ENCODE results near the gene SYNPO.

The SYNPO gene

DNA sequence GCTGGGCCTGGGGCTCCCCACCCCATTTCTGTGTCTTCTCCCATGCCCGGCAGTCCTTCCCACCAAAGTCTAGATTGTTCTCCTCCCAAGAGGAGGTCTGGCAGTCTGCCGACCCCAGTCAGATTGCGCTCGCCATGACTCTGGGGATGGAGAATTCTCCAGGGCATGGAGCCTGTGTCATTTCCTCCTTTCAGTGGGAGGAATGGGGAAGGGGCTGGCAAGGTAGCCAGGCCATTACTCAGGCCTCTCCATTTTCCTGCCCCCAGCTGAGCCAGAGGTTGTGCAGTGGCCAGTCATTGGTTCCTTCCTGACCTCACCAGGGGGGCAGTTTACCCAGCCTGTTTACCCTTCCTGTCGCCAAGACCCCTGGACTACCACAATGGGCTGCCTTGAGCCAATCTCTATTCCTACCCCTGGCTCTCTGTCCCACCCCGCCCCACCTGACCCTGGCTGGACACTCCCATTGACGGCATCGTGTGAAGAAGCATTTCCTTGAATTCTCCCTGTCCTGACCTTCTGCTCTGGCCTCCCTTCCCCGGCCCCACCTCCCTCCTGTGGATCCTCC lies 628 bp downstream of the SYNPO start:
- DNase-seq (ENCODE audit: low read depth), result no peak

DNA sequence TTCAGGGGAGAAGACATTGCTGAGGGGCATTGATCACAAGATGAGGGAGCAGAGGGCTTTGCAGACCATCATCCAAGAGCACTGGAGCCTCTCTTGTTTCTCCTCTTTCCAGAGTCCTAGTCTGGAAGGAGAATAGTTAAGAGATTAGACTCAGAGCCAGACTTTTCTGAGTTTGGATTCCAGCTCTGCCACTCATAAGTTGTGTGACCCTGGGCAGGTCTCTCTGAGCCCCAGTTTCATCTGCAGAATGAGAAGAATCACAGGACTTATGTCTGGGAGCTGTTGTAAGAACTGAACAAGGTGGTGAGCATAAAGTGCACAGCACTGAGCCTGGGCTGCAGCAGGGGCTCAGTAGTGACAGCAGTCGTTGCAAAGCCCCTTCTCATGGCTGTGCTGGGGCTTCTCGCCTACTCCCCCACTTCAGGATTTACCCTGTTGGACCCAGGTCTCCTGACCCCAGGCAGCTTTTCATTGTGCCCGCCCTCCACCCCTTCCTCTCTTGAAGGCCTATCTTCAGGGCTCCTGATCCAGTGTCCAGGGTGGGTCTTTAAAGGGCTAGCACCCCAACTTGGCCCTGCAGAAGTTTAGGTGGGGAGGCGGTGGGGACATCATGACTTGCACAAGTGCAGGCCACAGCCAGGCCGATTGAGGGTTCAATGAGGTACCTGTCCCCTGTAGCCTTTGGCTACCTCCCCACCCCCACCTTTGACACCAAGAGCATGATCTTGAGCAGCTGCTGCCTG lies 1.5 kb downstream of the SYNPO start:
- no peak for DNase-seq (ENCODE audit: low read depth)

DNA sequence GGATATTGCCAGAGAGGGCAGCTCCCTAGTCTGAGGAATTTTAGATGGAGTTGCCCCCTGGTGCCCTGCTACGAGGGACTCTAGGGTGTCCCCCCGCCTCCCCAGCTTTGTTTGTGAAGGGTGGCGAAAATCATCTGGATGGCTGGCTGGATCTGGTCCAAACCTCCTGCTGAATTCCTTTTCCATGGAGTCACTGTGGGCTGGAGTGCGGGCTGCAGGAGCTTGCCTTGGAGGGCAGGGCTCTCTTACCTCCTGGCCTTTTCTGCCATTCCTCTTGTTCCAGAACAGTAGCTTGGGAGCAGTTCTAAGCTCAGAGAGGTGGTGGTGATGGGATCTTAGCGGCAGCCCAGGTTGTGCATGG lies 2.1 kb downstream of the SYNPO start:
- DNase-seq (ENCODE audit: low read depth), result no peak

DNA sequence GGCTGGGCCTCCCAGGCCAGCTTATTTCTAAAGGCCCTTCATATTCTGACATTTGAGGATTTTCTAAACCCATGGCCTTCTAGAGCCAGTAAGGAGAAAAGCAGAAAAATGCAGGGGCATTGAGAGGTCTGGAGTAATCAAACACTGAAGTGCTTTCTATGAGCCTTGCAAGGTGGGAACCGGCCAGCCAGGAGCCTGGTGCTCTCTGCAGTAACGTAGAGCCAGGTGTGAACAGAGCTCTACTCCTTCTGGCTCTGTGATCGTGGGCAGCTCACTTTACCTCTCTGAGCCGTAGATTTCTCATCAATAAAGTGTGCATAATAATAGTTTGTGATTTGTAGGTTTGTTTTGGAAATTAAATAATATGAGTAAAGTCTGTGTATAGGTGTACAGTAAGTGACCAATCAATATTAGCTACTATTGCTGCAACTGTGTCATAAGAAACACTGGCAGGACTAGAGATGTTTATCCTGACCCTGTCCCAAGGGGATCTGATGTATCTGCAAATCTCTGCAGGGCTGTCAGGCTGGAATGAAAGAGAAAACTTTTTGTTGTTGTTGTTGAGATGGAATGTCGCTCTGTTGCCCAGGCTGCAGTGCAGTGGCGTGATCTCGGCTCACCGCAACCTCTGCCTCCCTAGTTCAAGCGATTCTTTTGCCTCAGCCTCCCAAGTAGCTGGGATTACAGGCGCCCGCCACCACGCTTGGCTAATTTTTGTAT lies 2.7 kb downstream of the SYNPO start:
- DNase-seq (ENCODE audit: low read depth), result no peak

DNA sequence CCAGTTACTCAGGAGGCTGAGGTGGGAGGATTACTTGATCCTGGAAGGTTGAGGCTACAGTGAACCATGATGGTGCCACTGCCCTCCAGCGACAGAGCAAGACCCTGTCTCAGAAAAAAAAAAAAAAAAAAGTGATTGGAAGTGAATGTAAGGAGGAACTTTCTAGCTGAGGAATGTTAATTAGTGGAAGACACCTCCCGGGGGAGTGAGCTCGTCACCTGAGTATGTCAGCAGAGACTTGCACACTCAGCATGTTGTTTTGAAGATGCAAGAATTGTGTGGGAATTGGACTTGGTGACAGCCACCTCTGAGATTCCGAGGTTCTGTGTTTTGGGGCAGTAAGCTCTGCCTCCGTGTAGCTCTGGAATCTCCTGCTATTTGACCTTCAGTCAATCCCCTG lies 3.6 kb downstream of the SYNPO start:
- no peak for DNase-seq (ENCODE audit: low read depth)

DNA sequence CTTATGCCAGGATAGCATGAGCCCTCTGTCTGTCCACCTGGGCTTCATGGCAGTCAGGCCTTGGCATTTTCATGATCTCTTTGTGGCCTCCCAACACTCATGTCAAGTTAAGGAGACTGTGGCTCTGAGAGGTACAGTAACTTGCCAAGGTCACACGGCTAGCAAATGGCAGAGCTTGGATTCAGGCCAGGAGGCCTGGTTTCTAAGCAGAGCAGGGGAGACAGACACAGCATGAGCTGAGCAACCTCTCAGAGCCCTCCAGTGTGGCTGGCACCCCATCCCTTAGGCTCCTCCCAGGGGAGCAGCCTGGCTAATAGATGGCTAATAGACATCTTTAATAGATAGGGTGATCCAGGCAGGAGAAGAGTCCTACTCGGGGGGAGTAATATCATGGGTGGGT lies 4.1 kb downstream of the SYNPO start:
- no peak for DNase-seq (ENCODE audit: low read depth)

DNA sequence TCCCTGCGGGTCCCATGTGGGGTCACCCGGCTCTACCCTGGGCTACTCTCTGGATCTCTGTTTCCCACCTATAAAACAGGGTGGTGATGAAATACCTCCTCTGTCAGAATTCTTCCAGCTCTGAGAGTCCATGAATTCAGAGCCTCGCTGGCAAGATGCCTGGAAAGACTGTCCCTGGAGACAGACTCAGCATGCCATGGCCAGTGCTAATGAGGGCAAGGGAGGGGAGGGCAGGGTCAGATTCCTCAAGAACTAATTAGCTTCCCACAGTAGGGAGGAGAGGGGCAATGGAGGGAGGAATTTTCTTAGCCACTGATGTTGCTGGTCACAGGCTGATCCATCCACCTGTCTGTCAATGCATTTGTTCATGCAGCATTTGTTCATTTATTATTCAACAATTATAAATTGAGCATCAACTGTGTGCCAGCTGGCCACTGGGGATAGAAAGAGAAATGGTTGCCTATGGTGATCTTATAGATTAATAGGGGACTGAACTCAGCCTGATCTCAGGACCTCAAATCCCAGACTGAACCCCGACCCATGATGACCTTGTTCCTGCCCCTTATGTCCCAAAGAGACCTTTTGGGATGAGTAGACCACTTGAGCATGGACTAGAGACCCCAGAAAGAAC lies 4.7 kb downstream of the SYNPO start:
- DNase-seq (ENCODE audit: low read depth), result no peak

DNA sequence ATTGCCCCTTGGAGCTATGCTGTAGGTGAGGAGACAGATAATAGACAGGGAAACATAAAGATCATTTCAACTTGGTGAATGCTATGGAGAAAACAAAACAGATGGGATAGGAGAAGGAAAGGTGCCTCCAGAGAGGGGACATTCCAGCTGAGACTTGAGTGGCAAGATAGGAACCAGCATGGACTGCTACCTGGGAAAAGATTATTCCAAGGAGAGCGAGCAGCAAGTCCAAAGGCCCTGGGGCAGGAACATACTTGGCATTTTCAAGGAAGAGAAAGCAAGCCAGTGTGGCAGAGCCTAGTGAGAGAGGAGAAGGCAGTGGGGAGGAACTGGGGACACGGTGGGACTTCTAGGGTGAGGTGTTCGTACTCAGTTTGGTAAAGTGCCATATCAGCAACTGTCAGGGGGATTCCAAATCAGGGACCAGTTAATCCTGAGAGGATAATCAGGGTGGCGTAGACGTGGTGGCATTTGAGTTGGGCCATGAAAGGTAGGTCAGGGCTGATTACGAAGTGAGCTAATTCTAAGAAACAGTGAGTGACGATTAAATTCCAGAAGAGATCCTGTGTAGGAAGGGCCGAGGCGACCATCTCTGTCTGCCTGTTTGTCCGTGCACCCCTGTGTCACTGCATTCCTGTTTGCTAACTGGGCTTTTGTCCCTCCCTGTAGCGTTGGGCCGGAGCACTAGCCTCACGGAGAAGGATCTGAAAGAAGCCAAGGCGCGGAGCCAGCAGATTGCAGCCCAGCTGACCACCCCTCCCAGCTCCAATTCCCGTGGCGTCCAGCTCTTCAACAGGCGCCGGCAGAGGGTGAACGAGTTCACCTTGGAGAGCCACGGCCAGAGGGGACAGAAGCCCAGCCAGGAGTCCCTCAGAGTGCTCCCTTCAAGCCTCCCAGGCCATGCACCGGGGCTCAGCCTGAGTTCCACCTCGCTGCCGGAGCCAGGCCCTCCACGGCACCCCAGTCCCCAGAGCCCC lies 7.1 kb downstream of the SYNPO start:
- DNase-seq (ENCODE audit: low read depth), result no peak

DNA sequence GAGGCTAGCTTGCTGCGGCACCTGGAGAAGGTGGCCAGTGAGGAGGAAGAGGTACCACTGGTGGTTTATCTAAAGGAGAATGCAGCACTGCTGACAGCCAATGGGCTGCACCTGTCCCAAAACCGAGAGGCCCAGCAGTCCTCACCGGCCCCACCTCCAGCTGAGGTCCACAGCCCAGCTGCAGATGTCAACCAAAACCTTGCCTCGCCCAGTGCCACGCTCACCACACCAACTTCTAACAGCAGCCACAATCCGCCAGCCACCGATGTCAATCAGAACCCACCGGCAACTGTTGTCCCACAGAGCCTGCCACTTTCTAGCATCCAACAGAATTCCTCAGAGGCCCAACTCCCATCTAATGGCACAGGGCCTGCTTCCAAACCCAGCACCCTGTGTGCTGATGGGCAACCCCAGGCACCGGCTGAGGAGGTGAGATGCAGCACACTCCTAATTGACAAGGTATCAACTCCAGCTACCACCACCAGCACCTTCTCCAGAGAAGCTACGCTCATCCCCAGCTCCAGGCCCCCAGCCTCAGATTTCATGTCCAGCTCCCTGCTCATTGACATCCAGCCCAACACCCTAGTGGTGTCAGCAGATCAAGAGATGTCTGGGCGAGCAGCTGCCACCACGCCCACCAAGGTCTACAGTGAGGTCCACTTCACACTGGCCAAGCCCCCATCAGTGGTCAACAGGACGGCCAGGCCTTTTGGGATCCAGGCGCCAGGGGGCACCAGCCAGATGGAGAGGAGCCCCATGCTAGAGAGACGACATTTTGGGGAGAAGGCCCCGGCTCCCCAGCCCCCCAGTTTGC lies 8.0 kb downstream of the SYNPO start:
- no peak for DNase-seq (ENCODE audit: low read depth)

DNA sequence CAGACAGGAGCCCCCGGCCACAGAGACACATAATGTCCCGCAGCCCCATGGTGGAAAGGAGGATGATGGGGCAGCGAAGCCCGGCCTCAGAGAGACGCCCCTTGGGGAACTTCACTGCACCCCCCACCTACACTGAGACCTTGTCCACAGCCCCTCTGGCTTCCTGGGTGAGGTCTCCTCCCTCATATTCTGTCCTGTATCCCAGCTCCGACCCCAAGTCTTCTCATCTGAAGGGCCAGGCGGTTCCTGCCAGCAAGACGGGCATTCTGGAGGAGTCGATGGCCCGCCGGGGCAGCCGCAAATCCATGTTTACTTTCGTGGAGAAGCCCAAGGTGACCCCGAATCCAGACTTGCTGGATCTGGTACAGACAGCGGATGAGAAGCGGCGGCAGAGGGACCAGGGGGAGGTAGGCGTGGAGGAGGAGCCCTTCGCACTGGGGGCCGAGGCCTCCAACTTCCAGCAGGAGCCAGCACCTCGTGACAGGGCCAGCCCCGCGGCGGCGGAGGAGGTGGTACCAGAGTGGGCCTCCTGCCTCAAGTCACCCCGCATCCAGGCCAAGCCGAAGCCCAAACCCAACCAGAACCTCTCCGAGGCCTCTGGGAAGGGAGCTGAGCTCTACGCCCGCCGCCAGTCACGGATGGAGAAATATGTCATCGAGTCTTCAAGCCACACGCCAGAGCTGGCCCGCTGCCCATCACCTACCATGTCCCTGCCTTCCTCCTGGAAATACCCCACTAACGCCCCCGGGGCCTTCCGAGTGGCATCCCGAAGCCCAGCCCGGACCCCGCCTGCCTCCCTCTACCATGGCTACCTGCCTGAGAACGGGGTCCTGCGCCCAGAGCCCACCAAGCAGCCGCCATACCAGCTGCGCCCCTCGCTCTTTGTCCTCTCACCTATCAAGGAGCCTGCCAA lies 8.9 kb downstream of the SYNPO start:
- no peak for DNase-seq (ENCODE audit: low read depth)

DNA sequence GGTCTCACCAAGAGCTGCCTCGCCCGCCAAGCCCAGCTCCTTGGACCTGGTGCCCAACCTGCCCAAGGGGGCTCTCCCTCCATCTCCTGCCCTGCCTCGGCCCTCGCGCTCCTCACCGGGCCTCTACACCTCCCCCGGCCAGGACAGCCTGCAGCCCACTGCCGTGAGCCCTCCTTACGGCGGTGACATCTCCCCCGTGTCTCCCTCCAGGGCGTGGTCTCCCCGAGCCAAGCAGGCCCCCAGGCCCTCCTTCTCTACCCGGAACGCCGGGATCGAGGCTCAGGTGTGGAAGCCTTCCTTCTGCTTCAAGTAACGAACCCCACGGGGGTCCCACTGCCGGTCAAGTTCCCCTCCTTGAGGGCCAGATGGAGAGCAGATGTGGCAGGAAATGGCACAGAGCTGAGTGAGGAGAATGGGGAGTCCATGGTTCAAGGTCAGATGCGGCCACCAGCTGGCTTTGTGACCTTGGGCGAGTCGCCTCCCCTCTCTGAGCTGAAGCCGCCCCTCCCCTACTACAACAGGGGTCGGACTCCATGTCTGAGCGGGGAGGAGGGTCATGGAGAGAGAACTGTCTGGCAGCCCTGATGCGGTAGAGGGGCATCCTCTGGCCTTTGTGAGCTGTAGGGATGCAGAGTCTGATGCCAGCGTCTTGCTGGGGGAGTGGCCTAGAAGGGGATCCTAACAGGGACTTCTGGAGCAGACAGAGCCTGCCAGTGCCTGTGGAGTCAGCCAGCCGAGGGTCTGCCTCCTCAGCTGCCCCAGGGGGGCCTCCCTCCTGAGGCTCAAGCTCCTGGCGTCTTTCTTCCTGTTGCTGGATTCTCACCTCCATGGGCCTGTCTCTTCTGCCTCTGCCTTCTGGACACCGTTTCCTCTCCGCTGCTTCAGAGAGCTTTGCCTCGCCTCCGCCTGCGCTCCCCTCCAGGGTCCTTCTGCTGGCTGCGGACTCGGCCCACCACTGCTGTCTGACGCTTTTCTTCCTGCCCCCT lies 9.9 kb downstream of the SYNPO start:
- DNase-seq (ENCODE audit: low read depth), result no peak

DNA sequence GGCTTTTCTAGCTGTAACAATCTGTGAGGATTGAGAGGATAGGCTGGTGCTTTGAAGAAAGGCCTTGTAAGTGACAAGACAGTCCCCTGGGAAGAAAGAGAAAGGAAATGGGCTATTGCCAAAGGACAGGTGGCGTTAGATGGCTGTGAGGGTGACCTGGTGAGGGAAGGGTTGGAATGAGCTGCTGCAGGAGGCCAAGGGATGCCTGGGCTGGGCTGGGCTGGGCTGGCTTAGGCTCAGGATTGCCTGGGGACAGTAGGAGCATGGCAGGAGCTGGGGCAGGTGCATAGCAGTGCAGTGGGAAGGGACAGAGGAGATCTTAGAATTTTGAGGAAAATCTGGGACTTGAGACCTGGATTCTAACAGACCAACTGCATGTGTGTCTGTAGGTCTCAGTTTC lies 10.9 kb downstream of the SYNPO start:
- DNase-seq (ENCODE audit: low read depth), result no peak

DNA sequence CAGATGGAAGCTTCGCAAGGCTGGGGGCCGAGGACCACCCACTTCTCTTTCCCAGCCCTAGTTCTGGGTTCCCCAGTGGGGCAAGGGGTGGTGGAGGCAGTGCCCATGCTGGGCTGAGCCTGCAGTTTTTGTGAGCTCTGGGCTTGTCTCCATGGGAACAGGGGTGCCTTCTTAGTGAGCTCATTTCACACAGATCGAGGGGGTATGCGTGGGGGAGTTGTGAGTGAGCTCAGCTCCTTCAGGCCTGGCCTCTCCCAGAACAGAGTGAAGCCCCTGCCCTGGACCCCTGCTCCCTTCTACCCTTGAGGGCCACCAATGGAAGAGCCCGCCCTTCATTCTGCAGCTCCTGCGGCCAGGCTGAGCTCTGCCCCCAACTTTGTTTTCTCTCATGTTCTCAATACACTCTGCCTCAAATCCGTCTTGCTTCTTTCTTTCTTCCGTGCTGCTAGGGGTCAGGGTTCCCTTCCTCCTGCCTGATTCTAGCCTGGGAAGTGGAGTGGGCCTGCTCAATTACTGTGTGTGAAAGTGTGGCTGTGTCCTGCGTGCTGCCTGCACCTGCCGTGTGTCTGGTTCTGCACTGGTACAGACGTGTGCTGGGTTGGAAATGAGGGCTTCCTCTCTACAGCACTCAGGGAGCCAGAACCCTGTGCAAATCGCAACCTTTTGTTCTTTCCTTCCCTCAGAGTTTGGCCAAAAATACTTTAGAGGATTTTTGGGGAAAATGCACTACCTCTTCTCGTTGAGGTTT lies 11.6 kb downstream of the SYNPO start:
- DNase-seq (ENCODE audit: low read depth), result no peak

DNA sequence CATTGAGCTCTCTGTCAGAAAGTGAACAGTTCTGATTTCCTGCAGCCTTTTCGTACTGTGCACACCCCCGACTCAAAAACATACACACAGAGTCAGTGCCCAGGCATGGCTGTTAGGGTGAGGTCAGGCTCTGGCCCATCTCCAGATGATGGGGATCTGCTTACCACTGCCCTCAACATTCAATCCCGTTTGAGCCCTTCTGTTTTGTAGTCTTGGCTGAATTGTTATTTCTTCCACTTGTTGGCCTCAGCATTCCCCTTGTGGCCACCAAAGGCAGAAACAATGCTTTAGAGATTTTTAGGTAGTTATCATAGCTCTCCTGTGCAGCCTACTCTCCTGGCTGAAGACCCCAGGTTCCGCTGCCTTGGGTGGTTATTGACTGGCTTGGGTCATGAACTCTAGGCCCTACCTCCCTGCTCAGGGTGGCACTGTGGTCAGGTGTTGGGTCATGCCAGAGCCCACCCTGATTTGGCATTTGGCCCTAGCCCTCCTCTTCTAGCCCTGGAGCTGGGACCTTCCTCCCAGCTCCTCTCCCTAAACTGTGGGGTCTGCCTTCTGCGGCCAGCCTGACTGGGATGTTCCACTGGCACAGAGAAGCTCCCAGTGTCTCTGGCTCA lies 12.8 kb downstream of the SYNPO start:
- no peak for DNase-seq (ENCODE audit: low read depth)

DNA sequence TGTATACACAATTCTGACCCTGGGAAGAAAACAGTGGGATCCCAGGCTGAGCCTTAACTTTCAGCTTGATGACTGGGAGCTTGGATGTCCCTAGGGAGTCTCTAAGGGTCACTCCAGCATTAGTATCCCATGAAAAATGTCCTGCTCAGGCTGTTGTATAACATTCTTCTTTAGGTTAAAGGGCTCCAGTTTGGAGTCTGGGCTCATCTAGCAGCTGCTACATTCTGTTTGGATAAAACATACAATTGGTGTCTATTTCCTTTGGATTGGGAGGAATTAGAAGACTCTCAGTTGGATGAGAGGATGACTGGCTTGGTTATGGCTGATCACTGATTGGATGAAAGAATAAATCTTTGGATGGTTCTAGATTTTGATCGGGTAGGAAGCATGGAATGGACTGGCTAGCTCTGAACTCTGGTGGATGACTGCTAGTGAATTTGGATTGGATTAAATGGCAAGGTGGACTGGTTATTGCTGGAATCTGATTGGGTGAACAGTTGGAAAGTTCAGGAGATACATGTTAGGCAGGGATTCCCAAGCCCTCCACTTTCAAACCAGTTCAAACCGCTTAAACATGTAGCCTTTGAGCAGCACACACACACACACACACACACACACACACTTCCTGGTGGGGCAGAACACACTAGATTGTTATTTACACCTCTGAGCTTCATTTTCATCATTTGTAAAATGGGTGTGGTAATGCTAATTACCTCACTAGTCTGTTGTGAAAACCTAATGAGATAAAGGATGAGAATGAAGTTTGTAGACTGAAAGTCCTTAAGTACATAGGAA lies 13.5 kb downstream of the SYNPO start:
- no peak for DNase-seq (ENCODE audit: low read depth)

DNA sequence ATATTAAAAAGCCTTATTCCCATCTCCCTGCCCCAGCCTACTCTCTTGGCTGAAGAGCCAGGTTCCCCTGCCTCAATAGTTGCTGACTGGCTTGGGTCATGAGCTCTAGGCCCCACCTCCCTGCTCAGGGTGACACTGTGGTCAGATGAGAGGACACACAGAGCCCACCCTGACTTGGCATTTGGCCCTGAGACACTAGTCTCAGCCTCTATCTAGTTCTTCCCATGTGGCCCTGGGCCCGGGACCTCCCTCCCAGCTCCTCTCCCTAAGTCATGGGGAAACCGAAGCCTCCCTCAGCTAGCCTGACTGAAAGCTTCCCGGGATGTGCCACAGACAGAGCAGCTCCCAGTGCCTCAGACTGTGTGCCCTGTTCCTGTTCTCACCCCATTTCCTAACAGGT lies 14.8 kb downstream of the SYNPO start:
- no peak for DNase-seq (ENCODE audit: low read depth)
